ENCODE data around the gene RHO.

RHO gene

DNA sequence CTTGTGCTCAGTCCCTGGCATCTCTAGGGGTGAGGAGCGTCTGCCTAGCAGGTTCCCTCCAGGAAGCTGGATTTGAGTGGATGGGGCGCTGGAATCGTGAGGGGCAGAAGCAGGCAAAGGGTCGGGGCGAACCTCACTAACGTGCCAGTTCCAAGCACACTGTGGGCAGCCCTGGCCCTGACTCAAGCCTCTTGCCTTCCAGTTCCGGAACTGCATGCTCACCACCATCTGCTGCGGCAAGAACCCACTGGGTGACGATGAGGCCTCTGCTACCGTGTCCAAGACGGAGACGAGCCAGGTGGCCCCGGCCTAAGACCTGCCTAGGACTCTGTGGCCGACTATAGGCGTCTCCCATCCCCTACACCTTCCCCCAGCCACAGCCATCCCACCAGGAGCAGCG, 5.0 kb downstream of the RHO start:
- CTCF ChIA-PET, result interaction anchor here (1.2 kb wide), 1 partner anchor 43 kb away, joined by 4 read pairs; no protein-coding TSS in a partner anchor

DNA sequence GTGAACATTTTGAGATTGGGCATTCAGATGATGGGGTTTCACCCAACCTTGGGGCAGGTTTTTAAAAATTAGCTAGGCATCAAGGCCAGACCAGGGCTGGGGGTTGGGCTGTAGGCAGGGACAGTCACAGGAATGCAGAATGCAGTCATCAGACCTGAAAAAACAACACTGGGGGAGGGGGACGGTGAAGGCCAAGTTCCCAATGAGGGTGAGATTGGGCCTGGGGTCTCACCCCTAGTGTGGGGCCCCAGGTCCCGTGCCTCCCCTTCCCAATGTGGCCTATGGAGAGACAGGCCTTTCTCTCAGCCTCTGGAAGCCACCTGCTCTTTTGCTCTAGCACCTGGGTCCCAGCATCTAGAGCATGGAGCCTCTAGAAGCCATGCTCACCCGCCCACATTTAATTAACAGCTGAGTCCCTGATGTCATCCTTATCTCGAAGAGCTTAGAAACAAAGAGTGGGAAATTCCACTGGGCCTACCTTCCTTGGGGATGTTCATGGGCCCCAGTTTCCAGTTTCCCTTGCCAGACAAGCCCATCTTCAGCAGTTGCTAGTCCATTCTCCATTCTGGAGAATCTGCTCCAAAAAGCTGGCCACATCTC, 6.1 kb downstream of the RHO start:
- Histone ChIP-seq H3K9me3 (ENCODE audit: control insufficient read depth, insufficient read depth, low read depth, low read length) (no peaks in the 10 kb centered on the region), H3K4me3 (ENCODE audit: low read depth, low read length) (no peak overlapping the region), H3K4me1 (ENCODE audit: control insufficient read depth, insufficient read depth, low read length) (no peaks in the 10 kb centered on the region), H3K36me3 (ENCODE audit: control insufficient read depth in 2 of 2, insufficient read depth in 1 of 2, low read length in 2 of 2) (no peaks in the 10 kb centered on the region), H3K27ac (ENCODE audit: extremely low read depth, low read depth, low read length) (no peak overlapping the region)
- POLR2A ChIA-PET, result no interaction called here
- CTCF ChIA-PET, result interaction anchor here (0.6 to 0.8 kb wide), 3 partner anchors 21 to 44 kb away, joined by 3 to 4 read pairs (median 3); no protein-coding TSS in a partner anchor
- TF ChIP-seq ZNF544 (tag by site-specific recombination; IDR thresholded peaks at IDR 0.05) (no peak), ZEB2 (tag by site-specific recombination; IDR thresholded peaks at IDR 0.05) (no peak), ZFP37 (tag by site-specific recombination; IDR thresholded peaks at IDR 0.05) (0 out of 2 replicates have a peak, but pooled peaks have one; percentile 35), ZNF548 (tag by site-specific recombination; IDR thresholded peaks at IDR 0.05) (no peak)
- TF ChIP-seq, protein P1, sequence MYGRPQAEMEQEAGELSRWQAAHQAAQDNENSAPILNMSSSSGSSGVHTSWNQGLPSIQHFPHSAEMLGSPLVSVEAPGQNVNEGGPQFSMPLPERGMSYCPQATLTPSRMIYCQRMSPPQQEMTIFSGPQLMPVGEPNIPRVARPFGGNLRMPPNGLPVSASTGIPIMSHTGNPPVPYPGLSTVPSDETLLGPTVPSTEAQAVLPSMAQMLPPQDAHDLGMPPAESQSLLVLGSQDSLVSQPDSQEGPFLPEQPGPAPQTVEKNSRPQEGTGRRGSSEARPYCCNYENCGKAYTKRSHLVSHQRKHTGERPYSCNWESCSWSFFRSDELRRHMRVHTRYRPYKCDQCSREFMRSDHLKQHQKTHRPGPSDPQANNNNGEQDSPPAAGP (tag by site-specific recombination; IDR thresholded peaks at IDR 0.05), result no peak
- TF ChIP-seq, protein P2, sequence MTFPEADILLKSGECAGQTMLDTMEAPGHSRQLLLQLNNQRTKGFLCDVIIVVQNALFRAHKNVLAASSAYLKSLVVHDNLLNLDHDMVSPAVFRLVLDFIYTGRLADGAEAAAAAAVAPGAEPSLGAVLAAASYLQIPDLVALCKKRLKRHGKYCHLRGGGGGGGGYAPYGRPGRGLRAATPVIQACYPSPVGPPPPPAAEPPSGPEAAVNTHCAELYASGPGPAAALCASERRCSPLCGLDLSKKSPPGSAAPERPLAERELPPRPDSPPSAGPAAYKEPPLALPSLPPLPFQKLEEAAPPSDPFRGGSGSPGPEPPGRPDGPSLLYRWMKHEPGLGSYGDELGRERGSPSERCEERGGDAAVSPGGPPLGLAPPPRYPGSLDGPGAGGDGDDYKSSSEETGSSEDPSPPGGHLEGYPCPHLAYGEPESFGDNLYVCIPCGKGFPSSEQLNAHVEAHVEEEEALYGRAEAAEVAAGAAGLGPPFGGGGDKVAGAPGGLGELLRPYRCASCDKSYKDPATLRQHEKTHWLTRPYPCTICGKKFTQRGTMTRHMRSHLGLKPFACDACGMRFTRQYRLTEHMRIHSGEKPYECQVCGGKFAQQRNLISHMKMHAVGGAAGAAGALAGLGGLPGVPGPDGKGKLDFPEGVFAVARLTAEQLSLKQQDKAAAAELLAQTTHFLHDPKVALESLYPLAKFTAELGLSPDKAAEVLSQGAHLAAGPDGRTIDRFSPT (tag by site-specific recombination; IDR thresholded peaks at IDR 0.05), result no peak
- TF ChIP-seq, protein P3, sequence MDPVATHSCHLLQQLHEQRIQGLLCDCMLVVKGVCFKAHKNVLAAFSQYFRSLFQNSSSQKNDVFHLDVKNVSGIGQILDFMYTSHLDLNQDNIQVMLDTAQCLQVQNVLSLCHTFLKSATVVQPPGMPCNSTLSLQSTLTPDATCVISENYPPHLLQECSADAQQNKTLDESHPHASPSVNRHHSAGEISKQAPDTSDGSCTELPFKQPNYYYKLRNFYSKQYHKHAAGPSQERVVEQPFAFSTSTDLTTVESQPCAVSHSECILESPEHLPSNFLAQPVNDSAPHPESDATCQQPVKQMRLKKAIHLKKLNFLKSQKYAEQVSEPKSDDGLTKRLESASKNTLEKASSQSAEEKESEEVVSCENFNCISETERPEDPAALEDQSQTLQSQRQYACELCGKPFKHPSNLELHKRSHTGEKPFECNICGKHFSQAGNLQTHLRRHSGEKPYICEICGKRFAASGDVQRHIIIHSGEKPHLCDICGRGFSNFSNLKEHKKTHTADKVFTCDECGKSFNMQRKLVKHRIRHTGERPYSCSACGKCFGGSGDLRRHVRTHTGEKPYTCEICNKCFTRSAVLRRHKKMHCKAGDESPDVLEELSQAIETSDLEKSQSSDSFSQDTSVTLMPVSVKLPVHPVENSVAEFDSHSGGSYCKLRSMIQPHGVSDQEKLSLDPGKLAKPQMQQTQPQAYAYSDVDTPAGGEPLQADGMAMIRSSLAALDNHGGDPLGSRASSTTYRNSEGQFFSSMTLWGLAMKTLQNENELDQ (tag by site-specific recombination; IDR thresholded peaks at IDR 0.05; ENCODE audit: low read depth), result no peak

More for the DNA sequence above, 5.0 kb downstream of the RHO start:
- Histone ChIP-seq H3K9me3 (ENCODE audit: control insufficient read depth, insufficient read depth, low read depth, low read length) (no peaks in the 10 kb centered on the region), H3K4me3 (ENCODE audit: low read depth, low read length) (no peak overlapping the region), H3K36me3 (ENCODE audit: control insufficient read depth in 2 of 2, insufficient read depth in 1 of 2, low read length in 2 of 2) (no peaks in the 10 kb centered on the region), H3K4me1 (ENCODE audit: control insufficient read depth, insufficient read depth, low read length) (no peaks in the 10 kb centered on the region), H3K27ac (ENCODE audit: extremely low read depth, low read depth, low read length) (no peak overlapping the region)
- TF ChIP-seq ZNF555 (tag by site-specific recombination; conservative IDR thresholded peaks at IDR 0.05) (no peak), ZNF558 (tag by site-specific recombination; IDR thresholded peaks at IDR 0.05) (no peak), ZNF391 (tag by site-specific recombination; IDR thresholded peaks at IDR 0.05; ENCODE audit: borderline replicate concordance, low read depth) (no peak), ZNF211 (tag by site-specific recombination; IDR thresholded peaks at IDR 0.05; ENCODE audit: low read depth) (no peak), MYNN (tag by site-specific recombination; IDR thresholded peaks at IDR 0.05; ENCODE audit: borderline replicate concordance) (no peak), SETDB1 (IDR thresholded peaks at IDR 0.05; ENCODE audit: insufficient read length, low read length) (no peak), YY2 (tag by site-specific recombination; IDR thresholded peaks at IDR 0.05) (no peak), ZFP37 (tag by site-specific recombination; IDR thresholded peaks at IDR 0.05) (no peak), ZNF626 (tag by site-specific recombination; IDR thresholded peaks at IDR 0.05) (no peak), ZBTB20 (tag by site-specific recombination; IDR thresholded peaks at IDR 0.05) (no peak), OVOL3 (tag by site-specific recombination; IDR thresholded peaks at IDR 0.05) (no peak), ZNF600 (tag by site-specific recombination; IDR thresholded peaks at IDR 0.05) (no peak), ZSCAN30 (tag by site-specific recombination; IDR thresholded peaks at IDR 0.05) (no peak), ZNF658 (tag by site-specific recombination; IDR thresholded peaks at IDR 0.05) (no peak)
- TF ChIP-seq, protein P4, sequence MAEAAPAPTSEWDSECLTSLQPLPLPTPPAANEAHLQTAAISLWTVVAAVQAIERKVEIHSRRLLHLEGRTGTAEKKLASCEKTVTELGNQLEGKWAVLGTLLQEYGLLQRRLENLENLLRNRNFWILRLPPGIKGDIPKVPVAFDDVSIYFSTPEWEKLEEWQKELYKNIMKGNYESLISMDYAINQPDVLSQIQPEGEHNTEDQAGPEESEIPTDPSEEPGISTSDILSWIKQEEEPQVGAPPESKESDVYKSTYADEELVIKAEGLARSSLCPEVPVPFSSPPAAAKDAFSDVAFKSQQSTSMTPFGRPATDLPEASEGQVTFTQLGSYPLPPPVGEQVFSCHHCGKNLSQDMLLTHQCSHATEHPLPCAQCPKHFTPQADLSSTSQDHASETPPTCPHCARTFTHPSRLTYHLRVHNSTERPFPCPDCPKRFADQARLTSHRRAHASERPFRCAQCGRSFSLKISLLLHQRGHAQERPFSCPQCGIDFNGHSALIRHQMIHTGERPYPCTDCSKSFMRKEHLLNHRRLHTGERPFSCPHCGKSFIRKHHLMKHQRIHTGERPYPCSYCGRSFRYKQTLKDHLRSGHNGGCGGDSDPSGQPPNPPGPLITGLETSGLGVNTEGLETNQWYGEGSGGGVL (tag by site-specific recombination; IDR thresholded peaks at IDR 0.05), result no peak
- TF ChIP-seq, protein P5, sequence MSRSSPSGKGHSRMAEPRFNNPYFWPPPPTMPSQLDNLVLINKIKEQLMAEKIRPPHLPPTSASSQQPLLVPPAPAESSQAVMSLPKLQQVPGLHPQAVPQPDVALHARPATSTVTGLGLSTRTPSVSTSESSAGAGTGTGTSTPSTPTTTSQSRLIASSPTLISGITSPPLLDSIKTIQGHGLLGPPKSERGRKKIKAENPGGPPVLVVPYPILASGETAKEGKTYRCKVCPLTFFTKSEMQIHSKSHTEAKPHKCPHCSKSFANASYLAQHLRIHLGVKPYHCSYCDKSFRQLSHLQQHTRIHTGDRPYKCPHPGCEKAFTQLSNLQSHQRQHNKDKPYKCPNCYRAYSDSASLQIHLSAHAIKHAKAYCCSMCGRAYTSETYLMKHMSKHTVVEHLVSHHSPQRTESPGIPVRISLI (tag by site-specific recombination; IDR thresholded peaks at IDR 0.05), result no peak
- TF ChIP-seq, protein P6, sequence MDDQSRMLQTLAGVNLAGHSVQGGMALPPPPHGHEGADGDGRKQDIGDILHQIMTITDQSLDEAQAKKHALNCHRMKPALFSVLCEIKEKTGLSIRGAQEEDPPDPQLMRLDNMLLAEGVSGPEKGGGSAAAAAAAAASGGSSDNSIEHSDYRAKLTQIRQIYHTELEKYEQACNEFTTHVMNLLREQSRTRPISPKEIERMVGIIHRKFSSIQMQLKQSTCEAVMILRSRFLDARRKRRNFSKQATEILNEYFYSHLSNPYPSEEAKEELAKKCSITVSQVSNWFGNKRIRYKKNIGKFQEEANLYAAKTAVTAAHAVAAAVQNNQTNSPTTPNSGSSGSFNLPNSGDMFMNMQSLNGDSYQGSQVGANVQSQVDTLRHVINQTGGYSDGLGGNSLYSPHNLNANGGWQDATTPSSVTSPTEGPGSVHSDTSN (CRISPR knock-in tag; IDR thresholded peaks at IDR 0.05), result no peak
- TF ChIP-seq, protein P7, sequence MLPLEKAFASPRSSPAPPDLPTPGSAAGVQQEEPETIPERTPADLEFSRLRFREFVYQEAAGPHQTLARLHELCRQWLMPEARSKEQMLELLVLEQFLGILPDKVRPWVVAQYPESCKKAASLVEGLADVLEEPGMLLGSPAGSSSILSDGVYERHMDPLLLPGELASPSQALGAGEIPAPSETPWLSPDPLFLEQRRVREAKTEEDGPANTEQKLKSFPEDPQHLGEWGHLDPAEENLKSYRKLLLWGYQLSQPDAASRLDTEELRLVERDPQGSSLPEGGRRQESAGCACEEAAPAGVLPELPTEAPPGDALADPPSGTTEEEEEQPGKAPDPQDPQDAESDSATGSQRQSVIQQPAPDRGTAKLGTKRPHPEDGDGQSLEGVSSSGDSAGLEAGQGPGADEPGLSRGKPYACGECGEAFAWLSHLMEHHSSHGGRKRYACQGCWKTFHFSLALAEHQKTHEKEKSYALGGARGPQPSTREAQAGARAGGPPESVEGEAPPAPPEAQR (tag by site-specific recombination; IDR thresholded peaks at IDR 0.05), result no peak
- TF ChIP-seq, protein P8, sequence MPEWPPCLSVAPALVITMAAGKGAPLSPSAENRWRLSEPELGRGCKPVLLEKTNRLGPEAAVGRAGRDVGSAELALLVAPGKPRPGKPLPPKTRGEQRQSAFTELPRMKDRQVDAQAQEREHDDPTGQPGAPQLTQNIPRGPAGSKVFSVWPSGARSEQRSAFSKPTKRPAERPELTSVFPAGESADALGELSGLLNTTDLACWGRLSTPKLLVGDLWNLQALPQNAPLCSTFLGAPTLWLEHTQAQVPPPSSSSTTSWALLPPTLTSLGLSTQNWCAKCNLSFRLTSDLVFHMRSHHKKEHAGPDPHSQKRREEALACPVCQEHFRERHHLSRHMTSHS (tag by site-specific recombination; IDR thresholded peaks at IDR 0.05), result no peak
- POLR2A ChIA-PET, result no interaction called here

All from HEK293 (cell line).